ENCODE measurements around the gene ALDOB.

Gene ALDOB

GRCh38 chr9:101445353-101446029, 9.9 kb upstream of the ALDOB start:
- Mint-ChIP-seq H3K4me3 (no peak overlapping the region), H3K27me3 (peaks cover 35% of the 10 kb centered on the region), H3K36me3 (no peaks in the 10 kb centered on the region), H3K9me3 (ENCODE audit: low read depth) (no peaks in the 10 kb centered on the region), H3K27ac (no peak overlapping the region), H3K4me1 (ENCODE audit: low read depth) (peaks cover 11% of the 10 kb centered on the region)

DNA sequence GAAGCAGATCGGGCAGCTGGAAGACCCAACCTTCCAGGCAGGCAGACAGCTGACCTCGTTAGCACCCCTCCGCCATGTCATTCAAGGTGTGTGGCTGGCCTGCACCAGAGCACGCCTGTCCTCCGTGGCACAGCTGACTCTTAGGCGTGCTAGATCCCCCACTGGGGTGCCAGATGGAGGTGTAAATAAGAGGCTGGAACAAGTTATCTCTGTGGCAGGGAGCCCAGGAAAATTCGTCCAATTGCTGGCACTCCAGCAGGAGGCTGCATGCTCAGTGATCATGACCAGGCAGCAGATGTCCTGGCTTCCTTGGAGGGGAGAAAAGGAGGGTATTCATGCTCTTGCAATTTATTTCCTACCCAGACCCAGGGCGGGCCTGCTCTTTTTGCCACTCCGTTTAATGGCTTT, 7.8 kb upstream of the ALDOB start:
- peaks cover under 1% of the 10 kb centered on the region for H3K4me1 Mint-ChIP-seq (ENCODE audit: low read depth)
- no peaks in the 10 kb centered on the region for H3K36me3 Mint-ChIP-seq
- no peaks in the 10 kb centered on the region for H3K9me3 Mint-ChIP-seq (ENCODE audit: low read depth)
- no peak overlapping the region for H3K4me3 Mint-ChIP-seq
- no peak overlapping the region for H3K27ac Mint-ChIP-seq
- peaks cover 32% of the 10 kb centered on the region for H3K27me3 Mint-ChIP-seq

DNA sequence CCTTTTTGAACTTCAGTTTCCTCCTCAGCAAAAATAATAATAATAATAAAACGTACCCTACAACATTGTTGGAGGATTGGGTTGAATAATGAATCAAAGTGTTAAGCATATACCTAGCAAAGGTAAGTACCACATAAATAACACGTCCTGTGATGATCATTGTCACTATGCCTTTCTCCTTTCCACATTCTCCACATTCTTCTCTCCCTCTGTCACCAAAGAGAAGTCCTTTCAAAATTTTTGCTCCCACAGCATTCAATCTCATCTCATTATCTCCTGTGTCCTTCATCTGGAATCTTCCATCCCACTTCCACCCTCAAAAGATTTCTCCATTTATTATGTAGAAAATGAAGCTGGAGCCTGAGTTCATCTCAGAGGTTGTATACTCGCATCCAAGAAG, 7.2 kb upstream of the ALDOB start:
- H3K4me3 Mint-ChIP-seq, result no peak overlapping the region
- peaks cover 32% of the 10 kb centered on the region for H3K27me3 Mint-ChIP-seq
- no peaks in the 10 kb centered on the region for H3K36me3 Mint-ChIP-seq
- H3K27ac Mint-ChIP-seq, result no peak overlapping the region
- H3K9me3 Mint-ChIP-seq (ENCODE audit: low read depth), result no peaks in the 10 kb centered on the region
- no peaks in the 10 kb centered on the region for H3K4me1 Mint-ChIP-seq (ENCODE audit: low read depth)

- no peaks in the 10 kb centered on the region for H3K9me3 Mint-ChIP-seq (ENCODE audit: low read depth)
- peaks cover 34% of the 10 kb centered on the region for H3K27me3 Mint-ChIP-seq
- no peak overlapping the region for H3K27ac Mint-ChIP-seq
- H3K4me1 Mint-ChIP-seq (ENCODE audit: low read depth), result no peaks in the 10 kb centered on the region
- H3K4me3 Mint-ChIP-seq, result no peak overlapping the region
- no peaks in the 10 kb centered on the region for H3K36me3 Mint-ChIP-seq
Measured at GRCh38 chr9:101442318-101442717, 6.7 kb upstream of the ALDOB start.

GRCh38 chr9:101440714-101441230, 5.2 kb upstream of the ALDOB start:
- Mint-ChIP-seq H3K36me3 (no peaks in the 10 kb centered on the region), H3K27ac (no peak overlapping the region), H3K9me3 (ENCODE audit: low read depth) (no peaks in the 10 kb centered on the region), H3K4me1 (ENCODE audit: low read depth) (no peaks in the 10 kb centered on the region), H3K4me3 (no peak overlapping the region), H3K27me3 (peaks cover 30% of the 10 kb centered on the region)

DNA sequence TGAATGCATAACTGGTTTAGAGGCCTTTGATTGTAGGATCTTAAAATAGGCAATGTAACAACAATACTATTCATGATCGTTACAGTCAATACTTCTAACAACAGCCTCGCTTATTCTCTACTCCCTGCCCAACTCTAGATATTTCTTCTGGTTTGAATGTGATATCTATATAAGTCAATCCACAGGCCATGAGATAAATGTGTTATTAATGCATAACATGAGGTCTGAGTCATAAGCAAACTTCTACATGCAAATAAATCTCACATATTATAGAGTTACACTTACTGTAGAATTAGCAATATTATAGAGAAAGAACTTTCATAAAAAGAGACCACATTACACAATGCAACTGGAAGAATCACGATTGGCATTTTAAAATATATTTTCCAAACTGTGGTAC, 2.9 kb upstream of the ALDOB start:
- Mint-ChIP-seq H3K27ac (no peak overlapping the region), H3K4me3 (no peak overlapping the region), H3K27me3 (peaks cover 25% of the 10 kb centered on the region), H3K36me3 (no peaks in the 10 kb centered on the region), H3K9me3 (ENCODE audit: low read depth) (no peaks in the 10 kb centered on the region), H3K4me1 (ENCODE audit: low read depth) (no peaks in the 10 kb centered on the region)

DNA sequence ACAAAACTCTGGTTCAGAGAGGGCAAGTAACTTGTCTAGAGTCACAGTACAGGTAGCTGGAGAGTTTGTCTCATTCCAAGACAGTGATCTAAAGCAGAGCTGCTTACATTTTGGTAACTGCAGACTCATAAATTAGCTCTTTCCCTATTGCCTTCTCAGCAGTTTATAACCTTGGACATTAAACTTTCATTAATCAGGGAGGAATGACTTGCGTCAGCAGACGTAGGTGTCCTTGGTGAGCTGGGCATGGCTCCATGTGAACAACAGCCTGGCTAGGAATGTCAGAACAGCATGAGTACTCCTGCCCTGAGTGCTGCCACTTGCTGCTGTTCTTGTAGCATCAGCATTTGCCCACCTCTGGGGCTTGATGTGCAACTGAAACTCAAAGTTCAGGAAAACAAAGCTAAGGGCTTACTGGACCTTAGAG, 2.2 kb upstream of the ALDOB start:
- Mint-ChIP-seq H3K27ac (no peak overlapping the region), H3K9me3 (ENCODE audit: low read depth) (no peaks in the 10 kb centered on the region), H3K4me3 (no peak overlapping the region), H3K27me3 (peaks cover 18% of the 10 kb centered on the region), H3K4me1 (ENCODE audit: low read depth) (no peaks in the 10 kb centered on the region), H3K36me3 (no peaks in the 10 kb centered on the region)

- H3K4me3 Mint-ChIP-seq, result no peak overlapping the region
- no peak overlapping the region for H3K27ac Mint-ChIP-seq
- H3K9me3 Mint-ChIP-seq (ENCODE audit: low read depth), result no peaks in the 10 kb centered on the region
- peaks cover 25% of the 10 kb centered on the region for H3K27me3 Mint-ChIP-seq
- no peaks in the 10 kb centered on the region for H3K36me3 Mint-ChIP-seq
- H3K4me1 Mint-ChIP-seq (ENCODE audit: low read depth), result no peaks in the 10 kb centered on the region
Measured at GRCh38 chr9:101434998-101435397, 576 bp downstream of the ALDOB start.

DNA sequence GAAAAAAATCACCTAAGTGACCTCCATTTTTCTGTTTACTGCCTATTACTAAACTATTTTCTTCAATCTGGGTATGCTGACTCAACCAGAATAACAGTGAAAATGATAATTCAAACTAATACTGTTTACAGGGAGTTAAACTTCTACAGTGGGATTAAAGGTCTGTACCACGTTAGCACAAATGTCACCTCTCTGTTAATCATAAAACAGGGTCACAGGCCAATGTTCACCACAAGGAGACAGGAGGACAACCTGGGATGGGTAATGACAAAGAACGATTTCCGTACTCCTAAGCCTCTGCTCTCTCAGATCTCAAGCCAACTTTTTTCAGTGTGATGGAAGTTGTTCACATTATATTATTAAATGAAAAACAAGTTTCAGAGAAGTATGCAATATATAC, 2.3 kb downstream of the ALDOB start:
- Mint-ChIP-seq H3K9me3 (ENCODE audit: low read depth) (peaks cover 2% of the 10 kb centered on the region), H3K27me3 (peaks cover 29% of the 10 kb centered on the region), H3K4me1 (ENCODE audit: low read depth) (no peaks in the 10 kb centered on the region), H3K4me3 (no peak overlapping the region), H3K27ac (no peak overlapping the region), H3K36me3 (peaks cover 1% of the 10 kb centered on the region)

DNA sequence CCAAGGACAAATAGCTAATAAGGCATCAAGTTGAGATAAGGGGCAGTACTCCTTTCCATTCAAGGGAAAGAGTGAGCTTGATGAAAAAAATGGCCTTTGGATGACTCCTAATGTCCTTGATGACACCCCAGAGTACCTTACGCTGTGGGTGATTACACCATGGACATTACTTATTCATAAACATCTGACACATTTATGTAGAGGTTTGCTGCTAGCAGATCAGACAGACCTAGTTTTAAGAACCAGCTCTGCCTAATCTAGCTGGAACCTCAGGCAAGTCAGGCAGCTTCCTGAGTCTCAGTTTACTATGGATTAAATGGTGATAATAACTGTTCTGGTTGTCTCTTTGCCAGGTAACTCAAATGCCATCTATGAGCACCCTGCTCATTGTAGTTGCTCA, 2.8 kb downstream of the ALDOB start:
- peaks cover 29% of the 10 kb centered on the region for H3K27me3 Mint-ChIP-seq

DNA sequence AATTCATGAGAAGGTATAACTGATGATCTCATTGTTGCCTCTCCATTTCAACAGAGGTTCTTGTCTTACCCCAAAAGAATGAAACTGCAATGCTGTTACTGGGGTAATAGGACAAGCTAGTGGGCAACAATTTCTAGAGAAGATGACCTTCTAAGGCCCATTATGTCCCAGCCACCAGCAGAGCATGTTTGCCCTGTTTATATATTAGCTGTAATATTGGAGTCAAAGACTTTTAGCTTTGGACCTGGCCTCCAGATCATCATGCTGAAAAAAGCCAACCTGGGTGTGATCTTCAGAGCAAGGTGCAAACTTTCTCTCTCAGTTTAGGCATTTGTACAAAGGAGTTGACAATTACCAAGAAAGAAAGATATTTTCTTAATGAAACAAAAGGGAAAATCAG, 3.4 kb downstream of the ALDOB start:
- no peaks in the 10 kb centered on the region for H3K4me1 Mint-ChIP-seq (ENCODE audit: low read depth)
- H3K36me3 Mint-ChIP-seq, result peaks cover 3% of the 10 kb centered on the region
- peaks cover 3% of the 10 kb centered on the region for H3K9me3 Mint-ChIP-seq (ENCODE audit: low read depth)
- no peak overlapping the region for H3K4me3 Mint-ChIP-seq
- peaks cover 27% of the 10 kb centered on the region for H3K27me3 Mint-ChIP-seq
- no peak overlapping the region for H3K27ac Mint-ChIP-seq

More for the DNA sequence above, 2.8 kb downstream of the ALDOB start:
- H3K9me3 Mint-ChIP-seq (ENCODE audit: low read depth), result peaks cover 3% of the 10 kb centered on the region
- H3K36me3 Mint-ChIP-seq, result peaks cover 3% of the 10 kb centered on the region
- no peak overlapping the region for H3K27ac Mint-ChIP-seq
- no peak overlapping the region for H3K4me3 Mint-ChIP-seq
- H3K4me1 Mint-ChIP-seq (ENCODE audit: low read depth), result no peaks in the 10 kb centered on the region

DNA sequence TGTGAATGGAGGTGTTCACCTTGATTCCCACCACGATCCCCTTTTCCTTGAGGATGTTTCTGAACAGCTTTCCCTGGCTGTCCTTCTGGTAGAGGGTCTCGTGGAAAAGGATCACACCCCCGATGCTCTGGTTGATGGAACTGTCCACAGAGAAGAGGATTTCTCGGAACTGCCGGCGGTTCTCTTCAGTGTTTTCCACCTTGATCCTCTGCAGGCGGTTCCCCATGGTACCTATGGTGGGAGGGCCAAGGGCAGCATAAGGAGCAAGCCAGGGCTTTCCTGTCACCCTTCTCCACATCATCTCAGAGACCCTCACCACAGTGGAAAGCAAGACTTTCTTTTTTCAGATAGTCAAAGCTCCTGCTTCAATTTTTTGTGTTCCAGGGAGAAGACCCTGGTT, 5.8 kb downstream of the ALDOB start:
- H3K27ac Mint-ChIP-seq, result no peak overlapping the region
- peaks cover 21% of the 10 kb centered on the region for H3K27me3 Mint-ChIP-seq
- peaks cover 3% of the 10 kb centered on the region for H3K36me3 Mint-ChIP-seq
- no peak overlapping the region for H3K4me3 Mint-ChIP-seq
- H3K9me3 Mint-ChIP-seq (ENCODE audit: low read depth), result peaks cover 7% of the 10 kb centered on the region
- H3K4me1 Mint-ChIP-seq (ENCODE audit: low read depth), result no peaks in the 10 kb centered on the region

- H3K36me3 Mint-ChIP-seq, result peaks cover 3% of the 10 kb centered on the region
- no peaks in the 10 kb centered on the region for H3K4me1 Mint-ChIP-seq (ENCODE audit: low read depth)
- no peak overlapping the region for H3K27ac Mint-ChIP-seq
- peaks cover 11% of the 10 kb centered on the region for H3K9me3 Mint-ChIP-seq (ENCODE audit: low read depth)
- H3K4me3 Mint-ChIP-seq, result no peak overlapping the region
- peaks cover 21% of the 10 kb centered on the region for H3K27me3 Mint-ChIP-seq
Measured at GRCh38 chr9:101428909-101429308, 6.7 kb downstream of the ALDOB start.

GRCh38 chr9:101427957-101428655, 7.5 kb downstream of the ALDOB start:
- Mint-ChIP-seq H3K27me3 (peaks cover 20% of the 10 kb centered on the region), H3K27ac (no peak overlapping the region), H3K4me3 (no peak overlapping the region), H3K4me1 (ENCODE audit: low read depth) (no peaks in the 10 kb centered on the region), H3K9me3 (ENCODE audit: low read depth) (peaks cover 19% of the 10 kb centered on the region), H3K36me3 (peaks cover 3% of the 10 kb centered on the region)

DNA sequence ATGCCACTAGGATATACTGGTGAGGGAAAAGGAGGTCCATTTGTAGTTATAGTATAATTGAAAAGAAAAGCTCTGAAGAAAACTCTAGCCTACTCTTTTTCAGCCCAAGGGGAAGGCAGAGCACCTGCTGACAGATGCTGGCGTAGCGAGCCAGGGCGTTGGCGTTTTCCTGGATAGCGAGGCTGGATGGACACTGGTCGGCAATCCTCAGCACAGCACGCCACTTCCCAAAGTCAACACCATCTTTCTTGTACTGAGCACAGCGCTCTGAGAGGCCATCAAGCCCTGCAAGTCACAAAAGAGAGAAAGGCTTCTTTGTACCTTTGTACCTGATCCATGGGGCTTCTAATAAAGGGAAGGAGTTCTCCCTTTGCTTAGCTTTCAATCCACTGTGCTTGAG, 8.2 kb downstream of the ALDOB start:
- H3K36me3 Mint-ChIP-seq, result peaks cover 3% of the 10 kb centered on the region
- no peak overlapping the region for H3K4me3 Mint-ChIP-seq
- H3K27ac Mint-ChIP-seq, result no peak overlapping the region
- H3K9me3 Mint-ChIP-seq (ENCODE audit: low read depth), result peaks cover 19% of the 10 kb centered on the region
- peaks cover 20% of the 10 kb centered on the region for H3K27me3 Mint-ChIP-seq
- no peaks in the 10 kb centered on the region for H3K4me1 Mint-ChIP-seq (ENCODE audit: low read depth)
